Superior temporal gyrus (tissue), 1 donor: Measurements from ENCODE around the gene CDK16.

Source experiments
- DNase-seq: peaks from one replicate; pipeline ENCODE4 v3.0.0-alpha.2; 2016; ENCODE audit errors: extremely low spot score

The CDK16 gene

DNA sequence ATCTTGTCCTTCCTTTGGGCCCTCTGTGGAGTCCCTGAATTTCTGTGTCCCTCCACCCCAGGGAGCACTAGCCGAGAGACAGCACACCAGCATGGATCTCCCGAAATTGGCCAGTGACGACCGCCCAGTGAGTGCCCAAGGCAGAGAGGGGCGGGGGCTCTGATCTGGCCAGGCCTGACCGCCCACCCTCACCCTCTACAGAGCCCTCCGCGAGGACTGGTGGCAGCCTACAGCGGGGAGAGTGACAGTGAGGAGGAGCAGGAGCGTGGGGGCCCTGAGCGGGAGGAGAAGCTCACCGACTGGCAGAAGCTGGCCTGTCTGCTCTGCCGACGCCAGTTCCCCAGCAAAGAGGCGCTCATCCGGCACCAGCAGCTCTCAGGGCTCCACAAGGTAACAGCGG, 33.2 kb upstream of the CDK16 start:
- DNase-seq = no peak

DNA sequence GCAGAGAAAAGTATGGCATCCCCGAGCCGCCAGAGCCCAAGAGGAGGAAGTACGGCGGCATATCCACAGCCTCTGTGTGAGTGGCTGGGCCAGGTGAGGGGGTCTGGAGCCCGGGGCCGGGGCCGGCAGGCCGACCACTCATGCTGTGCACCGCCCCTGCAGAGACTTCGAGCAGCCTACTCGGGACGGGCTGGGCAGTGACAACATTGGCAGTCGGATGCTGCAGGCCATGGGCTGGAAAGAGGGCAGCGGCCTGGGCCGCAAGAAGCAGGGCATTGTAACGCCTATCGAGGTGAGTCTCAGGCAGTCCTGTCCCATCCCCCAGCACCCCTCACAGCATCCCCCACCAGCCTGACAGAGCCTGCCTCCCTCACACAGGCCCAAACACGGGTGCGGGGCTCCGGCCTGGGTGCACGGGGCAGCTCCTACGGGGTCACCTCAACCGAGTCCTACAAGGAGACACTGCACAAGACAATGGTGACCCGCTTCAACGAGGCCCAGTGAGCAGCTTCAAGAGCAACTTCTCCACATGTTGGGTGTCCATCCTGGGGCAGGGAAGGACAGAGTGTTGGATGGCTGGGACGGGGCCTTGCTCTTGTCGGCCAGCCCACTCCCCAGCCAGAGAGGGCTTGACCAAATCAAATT, 32.3 kb upstream of the CDK16 start:
- DNase-seq = no peak

DNA sequence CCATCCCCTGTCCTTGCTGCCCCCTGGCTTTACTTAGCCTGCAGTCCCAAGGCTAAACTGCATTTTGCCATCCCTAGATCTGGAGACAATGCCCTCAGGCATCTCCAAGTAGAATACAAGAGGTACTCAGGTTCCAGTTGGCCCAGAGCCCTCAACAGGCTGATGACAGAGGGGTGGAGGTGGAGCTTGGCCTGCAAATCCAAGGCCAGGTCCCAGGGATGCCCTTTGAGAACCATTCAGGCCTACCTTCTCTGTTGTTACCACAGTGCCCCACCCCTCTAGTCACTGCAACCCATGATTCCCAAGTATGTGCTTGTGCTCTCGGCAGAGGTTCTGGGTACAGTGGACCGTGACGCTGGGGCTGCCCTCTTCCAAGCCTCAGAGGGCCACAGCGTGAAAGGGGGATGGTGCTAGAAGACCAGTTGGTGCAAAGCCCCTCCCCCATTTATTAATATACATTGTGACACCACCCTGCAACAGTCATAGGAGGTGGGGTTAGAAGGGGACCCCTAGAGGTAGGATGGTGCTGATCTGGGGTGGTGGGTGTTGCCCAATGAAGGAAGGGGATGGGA, 31.3 kb upstream of the CDK16 start:
- DNase-seq = no peak

DNA sequence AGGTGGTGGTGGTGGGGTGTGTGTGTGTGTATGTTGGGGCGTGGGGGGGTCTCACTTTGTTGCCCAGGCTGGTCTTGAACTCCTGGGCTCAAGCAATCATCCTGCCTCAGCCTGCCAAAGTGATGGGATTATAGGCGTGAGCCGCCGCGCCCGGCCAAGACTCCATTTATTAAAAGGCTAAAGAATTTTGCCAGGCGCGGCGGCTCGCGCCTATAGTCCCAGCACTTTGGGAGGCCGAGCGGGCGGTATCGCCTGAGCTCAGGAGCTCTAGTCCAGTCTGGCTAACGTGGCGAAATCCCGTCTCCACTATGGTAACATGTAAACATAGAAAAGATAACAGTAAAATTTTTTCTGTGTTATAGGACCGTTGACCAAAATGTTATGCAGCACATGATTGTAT, 28.6 kb upstream of the CDK16 start:
- no peak for DNase-seq

DNA sequence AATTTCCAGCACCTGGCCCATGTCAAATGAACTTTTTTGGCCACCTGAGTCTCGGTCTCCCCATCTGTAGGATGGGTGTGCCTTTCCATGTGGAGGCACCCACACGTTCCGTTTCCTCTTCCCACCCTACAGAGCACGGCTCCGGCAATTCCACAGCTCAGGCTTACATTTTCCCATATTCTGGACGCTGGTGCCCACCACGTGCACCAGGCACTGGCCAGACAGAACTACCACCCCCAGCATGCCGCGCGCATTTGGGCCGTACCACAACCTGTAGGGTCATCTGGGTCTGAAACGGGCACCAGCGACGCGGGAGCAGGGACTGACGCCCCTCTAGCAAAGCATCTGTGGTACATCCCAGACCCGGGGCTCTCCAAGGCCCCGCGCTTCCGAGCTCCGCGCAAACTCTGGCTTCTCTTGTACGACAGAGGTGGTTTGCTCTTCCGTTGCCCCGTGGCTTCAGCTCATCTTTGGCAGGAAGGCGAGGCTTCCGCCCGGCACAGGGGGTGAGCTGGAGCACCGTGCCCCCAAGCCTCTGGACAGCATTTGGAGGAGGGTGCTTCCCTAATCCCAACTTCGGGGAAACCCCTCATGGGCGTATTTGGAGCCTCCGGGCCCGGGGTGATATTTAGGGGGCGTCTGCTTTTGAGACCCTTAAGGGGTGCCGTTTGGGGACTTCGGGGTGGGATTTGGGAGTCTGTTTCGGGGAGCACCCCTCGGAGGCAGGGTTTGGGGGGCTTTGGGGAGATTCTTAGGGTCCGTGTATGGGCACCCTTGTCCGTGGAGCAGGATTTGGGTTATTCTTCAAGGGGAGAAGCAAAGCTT, 27.8 kb upstream of the CDK16 start:
- DNase-seq = peak; percentile 85

DNA sequence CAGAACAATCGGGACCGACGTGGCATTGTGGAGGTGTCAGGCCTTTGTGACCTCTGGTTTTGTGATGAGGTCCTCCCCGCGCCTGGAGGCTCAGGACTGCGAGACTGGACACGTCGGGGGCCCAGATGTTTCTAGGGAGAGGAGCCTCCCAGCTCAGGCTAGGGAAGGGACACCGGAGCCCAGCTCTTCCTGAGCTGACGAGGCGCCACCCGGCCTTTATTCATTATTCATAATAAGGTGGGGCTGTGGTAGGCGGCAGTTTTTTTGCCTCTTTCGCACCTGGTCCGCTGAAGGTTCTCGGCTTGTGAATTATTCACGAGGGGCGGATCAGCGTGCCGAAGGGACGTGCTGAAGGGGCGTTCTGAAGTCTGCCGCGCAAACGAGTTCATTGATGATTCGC, 27.1 kb upstream of the CDK16 start:
- no peak for DNase-seq

DNA sequence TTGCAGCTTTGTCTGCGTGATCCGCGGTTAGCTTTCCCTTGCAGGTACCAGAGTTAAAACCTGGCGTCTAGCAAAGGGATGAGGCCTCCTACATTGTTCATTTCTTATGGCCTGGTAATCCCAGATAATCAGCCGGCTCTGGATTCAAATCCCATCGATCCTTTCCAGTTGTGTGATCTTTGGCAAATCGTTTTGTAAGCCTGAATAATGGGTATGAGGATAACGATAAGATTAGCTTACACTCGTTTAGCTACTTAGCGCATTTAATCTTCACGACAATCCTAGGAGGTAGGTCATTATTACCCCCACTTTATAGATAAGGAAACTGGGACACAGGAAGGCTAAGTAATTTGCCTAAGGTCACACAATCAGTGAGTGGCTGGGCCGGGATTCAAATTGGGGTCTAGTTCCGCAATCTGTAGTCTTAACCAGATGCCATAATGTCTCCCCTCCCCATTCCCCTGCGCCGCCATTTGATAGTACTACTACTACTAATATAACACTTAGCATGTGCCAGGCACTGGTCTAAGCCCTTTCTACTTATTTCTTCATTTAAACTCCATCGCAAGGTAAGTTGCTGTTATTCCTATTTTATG, 26.6 kb upstream of the CDK16 start:
- no peak for DNase-seq

DNA sequence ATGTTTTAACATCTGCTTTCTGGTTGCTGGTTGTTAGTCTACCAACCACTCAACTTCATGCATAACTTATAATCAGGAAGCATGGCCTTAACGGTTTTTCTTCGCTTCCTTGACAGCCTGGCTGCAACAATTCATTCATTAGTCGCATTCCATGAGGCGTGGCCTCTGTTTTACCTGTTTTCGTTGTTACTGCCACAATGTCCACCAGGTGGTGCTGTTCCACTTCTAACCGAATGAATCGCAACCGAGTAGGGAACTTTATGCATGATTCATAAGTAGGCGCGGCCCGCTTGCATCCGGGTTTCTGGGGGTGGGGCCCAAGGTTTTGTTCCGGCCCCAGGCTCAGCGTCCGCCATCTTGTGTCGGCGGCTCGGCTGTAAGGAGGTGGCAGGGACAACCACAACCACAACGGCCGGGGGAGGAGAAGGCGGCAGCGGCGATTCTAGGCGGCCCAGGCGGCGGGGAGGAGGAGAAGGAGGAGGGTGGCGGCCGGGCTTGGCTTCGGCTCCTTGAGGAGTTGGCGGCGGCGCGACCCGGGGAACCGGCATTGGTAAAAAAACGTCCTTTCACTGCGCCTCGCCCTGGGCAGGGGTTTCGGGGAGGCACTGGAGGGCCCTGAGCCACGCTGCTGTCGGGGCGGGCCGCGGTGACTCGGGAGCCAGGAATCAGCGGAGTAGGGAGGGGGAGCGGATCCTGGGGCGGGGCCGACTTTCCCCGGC, 24.8 kb upstream of the CDK16 start, which contains the start of gene UBA1:
TSS of gene UBA1 (plus strand) at position 355 of the 719 bp plus-strand sequence. CDS start 4,974 bp downstream, outside the sequence.
- peak; percentile 95 for DNase-seq

DNA sequence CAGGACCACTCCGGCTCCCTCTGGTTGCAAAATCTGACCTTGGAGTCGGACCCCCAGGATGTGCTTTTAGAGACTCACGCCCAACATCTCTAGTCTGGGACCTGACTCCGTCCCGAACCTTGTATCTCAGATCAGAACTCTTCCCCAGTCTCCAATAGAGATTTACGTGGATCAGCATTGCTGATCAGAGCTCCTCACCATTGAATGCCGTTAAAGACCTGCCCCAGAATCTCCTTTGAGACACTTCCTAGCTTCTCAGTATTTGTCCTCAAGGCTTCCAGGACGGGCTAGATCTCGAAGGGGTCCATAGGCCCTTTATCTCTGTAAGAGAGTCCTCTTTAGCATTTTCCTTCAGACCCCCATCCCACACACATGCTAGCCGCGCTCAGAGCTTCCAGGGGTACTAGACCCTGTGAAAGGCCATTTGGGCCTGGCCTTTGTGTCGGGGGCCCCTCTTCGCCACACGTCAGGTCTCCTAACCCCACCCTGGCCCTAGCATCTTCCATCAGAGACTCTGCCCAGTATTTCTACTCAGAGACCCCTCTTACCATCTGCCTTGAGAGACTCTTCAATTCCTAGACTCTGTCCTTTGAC, 24.2 kb upstream of the CDK16 start:
- DNase-seq = no peak

DNA sequence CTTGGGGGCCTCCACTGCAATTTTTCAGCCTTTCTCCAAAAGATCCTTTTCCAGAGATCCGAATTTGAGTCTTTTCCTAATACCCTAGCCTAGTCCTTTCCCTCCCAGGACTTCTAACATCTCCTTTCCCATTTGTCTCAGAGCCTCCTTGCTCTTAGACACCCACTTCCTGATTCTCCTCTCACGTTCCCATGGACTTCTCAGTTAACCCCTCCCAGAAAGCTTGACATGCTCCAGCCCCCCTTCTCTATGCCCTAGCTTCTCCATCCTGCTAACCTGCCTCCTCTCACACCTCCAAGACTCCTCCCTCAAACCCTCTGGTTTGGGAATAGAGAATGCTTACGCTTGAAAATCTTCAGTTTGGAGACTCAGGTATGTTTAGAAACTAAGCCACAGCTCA, 22.4 kb upstream of the CDK16 start:
- no peak for DNase-seq

DNA sequence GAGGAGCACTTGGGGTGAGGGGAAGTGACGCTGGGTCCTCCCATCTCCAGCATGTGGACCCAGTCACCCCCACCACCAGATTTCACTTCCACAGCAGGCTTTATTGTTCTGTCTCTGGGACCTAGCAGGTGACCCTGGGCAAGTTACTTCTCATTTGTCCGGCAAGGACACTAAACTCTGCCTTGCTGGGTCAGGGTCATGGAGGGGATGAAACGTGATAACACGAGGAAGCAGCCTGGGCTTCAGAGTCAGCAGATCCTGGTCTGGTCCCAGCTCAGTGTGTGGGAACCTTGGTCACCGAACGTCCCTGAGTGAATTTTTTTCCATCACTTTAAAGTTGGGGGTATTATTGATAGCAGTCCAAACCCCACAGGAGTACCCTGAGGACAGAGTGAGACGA, 21.0 kb upstream of the CDK16 start:
- no peak for DNase-seq

DNA sequence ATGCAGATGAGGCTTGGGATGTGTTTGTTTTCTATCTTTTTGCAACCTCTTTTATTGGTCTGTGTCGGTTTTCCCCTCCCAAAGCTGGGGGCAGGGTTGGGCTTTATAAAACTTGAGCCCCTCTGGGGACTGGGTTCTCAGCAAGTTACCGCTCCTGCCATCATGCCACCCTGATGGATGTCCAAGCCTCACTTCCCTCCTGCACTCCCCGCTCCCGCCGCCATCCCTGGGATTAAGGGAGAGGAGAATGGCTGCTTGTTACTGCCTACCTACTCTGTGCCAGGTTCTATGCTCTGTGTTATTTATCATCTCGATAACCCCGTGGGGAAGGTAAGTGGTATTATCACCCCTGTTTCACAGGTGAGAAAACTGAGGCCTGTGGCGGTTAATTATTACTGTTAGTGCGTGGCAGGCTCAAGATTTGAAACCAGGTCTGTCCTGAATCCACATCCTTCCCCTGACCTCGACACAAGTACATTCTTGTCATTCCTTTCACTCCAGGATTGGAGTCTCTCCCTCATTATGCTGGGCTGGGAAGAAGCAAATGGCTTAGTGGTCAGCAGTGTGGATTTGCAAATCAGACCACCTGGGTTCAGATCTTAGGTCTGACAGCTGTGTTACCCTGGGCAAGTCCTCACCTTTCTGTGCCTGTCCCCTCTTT, 20.3 kb upstream of the CDK16 start:
- no peak for DNase-seq

DNA sequence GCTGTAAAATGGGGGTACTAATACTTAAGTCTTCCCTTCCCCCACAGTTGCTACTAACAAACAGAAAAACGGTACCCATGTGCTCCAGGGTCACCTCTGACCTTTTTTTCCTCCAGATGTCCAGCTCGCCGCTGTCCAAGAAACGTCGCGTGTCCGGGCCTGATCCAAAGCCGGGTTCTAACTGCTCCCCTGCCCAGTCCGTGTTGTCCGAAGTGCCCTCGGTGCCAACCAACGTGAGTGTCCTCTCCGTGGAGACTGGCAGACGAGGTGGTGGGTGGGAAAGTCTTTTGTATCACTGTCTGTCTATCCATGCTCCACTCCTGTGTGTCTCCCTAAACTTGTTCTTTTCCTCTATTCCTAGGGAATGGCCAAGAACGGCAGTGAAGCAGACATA, 19.8 kb upstream of the CDK16 start:
- no peak for DNase-seq

DNA sequence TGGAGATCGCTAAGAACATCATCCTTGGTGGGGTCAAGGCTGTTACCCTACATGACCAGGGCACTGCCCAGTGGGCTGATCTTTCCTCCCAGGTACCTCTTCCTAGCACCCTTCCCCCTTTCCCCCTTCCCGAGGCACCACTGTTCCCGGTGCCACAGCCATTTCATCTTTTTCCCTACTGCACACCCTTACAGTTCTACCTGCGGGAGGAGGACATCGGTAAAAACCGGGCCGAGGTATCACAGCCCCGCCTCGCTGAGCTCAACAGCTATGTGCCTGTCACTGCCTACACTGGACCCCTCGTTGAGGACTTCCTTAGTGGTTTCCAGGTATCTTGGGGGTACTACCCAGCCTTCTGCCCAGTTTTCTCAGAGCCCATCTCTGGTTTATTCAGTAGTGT, 19.2 kb upstream of the CDK16 start:
- no peak for DNase-seq

DNA sequence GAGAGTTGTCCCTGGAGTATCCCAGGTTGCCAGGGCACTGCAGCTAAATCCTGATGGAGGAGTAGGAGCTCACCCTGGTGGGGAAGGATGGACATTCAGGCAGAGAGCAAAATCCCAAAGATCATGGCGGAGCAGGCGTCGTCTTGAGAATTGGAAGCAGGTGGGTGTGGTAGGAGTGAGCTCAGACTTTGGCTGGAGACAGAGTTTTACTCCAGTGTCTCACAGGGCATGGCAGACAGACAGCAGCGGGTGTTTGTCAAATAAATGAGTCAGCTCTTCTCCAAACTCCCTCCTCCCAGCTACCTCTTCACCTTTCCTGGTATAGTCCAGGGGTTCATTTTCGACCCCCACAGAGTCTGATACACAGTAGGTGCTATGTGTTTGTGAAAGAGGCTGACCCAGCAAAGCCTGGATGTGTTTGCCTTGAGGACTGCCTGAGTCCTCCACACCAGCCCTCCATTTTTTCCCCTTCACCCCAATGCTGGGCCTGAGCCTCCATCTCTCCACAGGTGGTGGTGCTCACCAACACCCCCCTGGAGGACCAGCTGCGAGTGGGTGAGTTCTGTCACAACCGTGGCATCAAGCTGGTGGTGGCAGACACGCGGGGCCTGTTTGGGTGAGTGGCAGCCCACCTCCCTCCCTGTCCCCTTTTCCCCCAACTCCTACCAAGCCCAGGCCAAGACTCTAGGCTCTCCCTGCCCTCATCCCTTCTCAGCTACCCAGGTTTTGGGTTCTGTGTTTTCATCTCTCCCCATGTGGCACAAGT, 17.9 kb upstream of the CDK16 start:
- DNase-seq = no peak

DNA sequence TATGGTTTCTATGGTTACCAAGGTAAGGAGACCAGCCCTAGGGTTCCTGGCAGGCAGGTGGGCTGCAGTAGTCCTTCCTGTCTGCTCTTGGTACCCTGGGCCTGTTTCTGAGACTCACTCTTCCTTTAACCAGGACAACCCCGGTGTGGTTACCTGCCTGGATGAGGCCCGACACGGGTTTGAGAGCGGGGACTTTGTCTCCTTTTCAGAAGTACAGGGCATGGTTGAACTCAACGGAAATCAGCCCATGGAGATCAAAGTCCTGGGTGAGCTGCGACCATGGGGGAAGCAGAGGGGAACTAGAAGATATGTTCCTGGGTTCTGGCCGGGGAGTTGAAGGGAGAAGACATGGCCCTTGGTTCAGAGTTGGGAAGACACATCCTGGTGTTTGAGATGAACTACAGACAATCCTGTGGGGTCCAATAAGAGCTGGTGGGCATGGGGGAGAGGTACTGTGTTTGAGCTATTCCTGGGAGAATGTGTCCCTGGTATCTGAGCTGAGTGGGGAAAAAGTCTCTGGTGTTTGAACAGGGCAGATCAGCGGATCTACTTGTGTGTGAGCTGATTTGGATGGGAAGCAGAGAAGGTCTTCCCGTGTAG, 17.0 kb upstream of the CDK16 start:
- DNase-seq = no peak

DNA sequence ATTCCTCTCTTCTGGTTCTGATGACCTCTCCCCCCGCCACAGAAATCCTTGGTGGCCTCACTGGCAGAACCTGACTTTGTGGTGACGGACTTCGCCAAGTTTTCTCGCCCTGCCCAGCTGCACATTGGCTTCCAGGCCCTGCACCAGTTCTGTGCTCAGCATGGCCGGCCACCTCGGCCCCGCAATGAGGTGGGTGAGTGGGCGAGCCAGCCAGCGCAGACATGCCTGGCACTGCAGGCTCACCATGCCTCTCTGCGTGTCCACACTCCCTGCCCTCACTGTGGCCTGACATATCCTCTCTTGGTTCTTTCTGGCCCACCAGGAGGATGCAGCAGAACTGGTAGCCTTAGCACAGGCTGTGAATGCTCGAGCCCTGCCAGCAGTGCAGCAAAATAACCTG, 16.2 kb upstream of the CDK16 start:
- no peak for DNase-seq

DNA sequence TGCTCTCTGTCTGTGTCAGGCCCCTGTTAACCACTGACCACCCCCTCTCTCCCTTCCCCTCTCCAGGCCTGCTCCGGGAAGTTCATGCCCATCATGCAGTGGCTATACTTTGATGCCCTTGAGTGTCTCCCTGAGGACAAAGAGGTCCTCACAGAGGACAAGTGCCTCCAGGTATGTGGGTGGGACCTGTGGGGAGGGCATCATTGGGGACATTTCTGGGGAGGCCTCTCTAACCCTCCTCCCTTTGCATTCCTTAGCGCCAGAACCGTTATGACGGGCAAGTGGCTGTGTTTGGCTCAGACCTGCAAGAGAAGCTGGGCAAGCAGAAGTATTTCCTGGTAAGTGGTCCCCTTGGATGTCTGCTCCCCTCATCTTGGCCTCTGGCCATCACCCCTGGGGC, 15.6 kb upstream of the CDK16 start:
- no peak for DNase-seq

DNA sequence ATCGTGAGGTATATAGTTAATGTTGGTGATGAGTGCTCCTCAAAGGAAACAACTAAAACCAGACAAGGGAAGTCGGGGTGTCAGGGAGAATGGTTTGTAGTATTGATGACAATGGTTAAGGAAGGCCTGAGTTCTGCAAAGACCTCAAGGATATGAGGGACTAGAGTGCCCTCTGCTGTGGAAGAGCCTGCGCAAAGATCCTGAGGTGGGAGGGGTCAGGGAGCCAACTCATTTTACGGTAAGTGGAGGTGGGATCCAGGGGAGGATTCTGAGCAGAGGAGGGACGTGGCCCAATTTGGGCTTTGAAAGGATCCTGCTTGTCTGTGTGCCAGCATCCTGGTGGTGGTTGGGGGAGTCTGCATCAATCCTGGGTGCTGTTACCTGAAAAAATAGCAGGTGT, 13.5 kb upstream of the CDK16 start:
- no peak for DNase-seq

DNA sequence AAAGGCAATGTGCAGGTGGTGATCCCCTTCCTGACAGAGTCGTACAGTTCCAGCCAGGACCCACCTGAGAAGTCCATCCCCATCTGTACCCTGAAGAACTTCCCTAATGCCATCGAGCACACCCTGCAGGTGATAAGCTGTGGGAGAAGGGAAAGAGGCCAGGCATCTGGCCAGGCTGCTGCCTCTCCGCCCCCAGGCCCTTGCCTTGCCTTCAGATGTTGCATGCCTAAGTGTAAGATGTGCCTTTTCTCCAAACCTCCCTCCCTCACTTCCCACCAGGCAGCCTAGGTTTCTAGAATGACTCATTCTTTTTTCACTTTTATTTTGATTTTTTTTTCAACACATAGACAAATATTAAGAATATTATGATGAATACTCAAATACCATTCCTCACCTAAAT, 12.2 kb upstream of the CDK16 start:
- DNase-seq = no peak
